GM12891 (cell line): ENCODE results near the gene CCDC88B.

Experiments used
- DNase-seq: peaks from one replicate; pipeline ENCODE4 v3.0.0; 2011; ENCODE audit warnings: low spot score; ENCODE audit not compliant: insufficient read length
- FAIRE-seq: peaks from 2 replicates; lab custom pipeline; 2011; peaks lifted over from hg19 to GRCh38; lab: Jason Lieb, UNC
- PAX5 ChIP-seq: IDR thresholded peaks from 2 replicates; pipeline ENCODE4 v1.6.1; 2011; ENCODE audit warnings: low read length, moderate library complexity, mild to moderate bottlenecking; ENCODE audit not compliant: insufficient read depth, severe bottlenecking
- POLR2A ChIP-seq: IDR thresholded peaks from 2 replicates; pipeline ENCODE4 v1.6.1; 2011; ENCODE audit warnings: low read depth, low read length, control low read depth
- POLR2AphosphoS5 ChIP-seq: IDR thresholded peaks from 2 replicates; pipeline ENCODE4 v1.6.1; 2011; ENCODE audit warnings: low read depth, low read length, control low read depth
- POU2F2 ChIP-seq: IDR thresholded peaks from 2 replicates; pipeline ENCODE4 v1.6.1; 2011; ENCODE audit warnings: low read depth, mild to moderate bottlenecking, control low read depth, low read length, moderate library complexity
- SPI1 ChIP-seq: IDR thresholded peaks from 2 replicates; pipeline ENCODE4 v1.6.1; 2011; ENCODE audit warnings: low read depth, low read length, control low read depth
- TAF1 ChIP-seq: IDR thresholded peaks from 2 replicates; pipeline ENCODE4 v1.6.1; 2011; ENCODE audit warnings: low read depth, low read length, control low read depth

Gene CCDC88B

DNA sequence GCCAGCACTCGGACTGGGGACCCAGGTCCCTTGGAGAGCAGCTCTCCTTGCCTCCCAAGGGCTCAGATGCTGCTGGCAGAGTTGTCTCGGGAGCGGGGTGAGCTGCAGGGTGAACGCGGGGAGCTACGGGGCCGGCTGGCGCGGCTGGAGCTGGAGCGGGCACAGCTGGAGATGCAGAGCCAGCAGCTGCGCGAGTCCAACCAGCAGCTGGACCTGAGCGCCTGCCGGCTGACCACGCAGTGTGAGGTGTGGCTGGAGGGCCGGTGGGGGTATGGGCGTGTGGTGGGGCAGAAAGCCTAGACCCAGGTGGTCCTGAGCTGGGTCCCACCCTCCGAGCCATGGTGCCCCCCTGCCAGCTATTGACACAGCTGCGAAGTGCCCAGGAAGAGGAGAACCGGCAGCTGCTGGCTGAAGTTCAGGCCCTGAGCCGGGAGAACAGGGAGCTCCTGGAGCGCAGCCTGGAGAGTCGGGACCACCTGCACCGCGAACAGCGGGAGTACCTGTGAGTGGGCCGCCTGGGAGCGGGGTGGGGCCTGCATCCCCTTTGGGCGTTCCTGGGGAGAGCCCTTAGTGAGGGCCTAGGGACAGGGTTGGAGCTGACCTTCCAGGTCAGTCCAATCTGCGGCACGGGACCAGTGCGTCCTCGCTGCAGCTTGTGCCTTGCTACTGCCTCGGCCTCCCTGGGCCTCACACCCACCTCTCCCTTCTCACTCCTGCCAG lies 13.2 kb downstream of the CCDC88B start:
- TF ChIP-seq SPI1 = no peak
- no peak for TF ChIP-seq PAX5
- TF ChIP-seq POU2F2 = no peak
- no peak for TF ChIP-seq POLR2AphosphoS5
- no peak for TF ChIP-seq TAF1
- no peak for TF ChIP-seq POLR2A
- FAIRE-seq (no peak), DNase-seq (no peak)

DNA sequence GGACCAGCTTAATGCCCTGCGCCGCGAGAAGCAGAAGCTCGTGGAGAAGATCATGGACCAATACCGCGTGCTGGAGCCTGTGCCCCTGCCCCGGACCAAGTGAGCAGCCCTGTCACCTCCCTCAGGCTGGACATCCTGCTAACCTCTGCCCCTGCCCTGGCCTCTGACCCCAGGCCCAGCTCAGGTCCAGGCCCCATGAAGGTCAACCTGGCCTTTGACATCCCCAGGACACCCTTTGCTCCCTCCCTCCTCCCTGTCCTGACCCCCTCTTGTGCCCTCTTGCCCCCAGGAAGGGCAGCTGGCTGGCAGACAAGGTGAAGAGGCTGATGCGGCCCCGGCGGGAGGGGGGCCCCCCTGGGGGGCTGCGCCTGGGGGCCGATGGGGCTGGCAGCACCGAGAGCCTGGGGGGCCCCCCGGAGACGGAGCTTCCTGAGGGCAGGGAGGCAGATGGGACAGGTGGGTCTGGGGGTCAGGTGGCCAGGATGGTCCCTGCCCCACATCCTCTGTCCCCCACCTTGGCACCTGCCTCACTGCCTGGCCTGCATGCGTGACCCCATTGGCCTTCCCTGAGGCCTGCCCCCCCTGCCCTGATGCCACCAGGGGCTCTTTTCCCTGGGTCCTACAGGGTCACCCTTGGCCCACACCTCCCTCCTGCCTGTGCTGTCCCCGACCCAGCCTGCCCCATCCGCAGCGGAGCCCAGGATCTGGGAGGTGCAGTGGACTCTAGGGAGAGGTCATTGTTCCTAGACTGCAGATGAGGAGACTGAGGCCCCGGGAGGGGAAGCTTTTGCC lies 13.9 kb downstream of the CCDC88B start:
- no peak for TF ChIP-seq POU2F2
- no peak for TF ChIP-seq PAX5
- FAIRE-seq (no peak), DNase-seq (no peak)

DNA sequence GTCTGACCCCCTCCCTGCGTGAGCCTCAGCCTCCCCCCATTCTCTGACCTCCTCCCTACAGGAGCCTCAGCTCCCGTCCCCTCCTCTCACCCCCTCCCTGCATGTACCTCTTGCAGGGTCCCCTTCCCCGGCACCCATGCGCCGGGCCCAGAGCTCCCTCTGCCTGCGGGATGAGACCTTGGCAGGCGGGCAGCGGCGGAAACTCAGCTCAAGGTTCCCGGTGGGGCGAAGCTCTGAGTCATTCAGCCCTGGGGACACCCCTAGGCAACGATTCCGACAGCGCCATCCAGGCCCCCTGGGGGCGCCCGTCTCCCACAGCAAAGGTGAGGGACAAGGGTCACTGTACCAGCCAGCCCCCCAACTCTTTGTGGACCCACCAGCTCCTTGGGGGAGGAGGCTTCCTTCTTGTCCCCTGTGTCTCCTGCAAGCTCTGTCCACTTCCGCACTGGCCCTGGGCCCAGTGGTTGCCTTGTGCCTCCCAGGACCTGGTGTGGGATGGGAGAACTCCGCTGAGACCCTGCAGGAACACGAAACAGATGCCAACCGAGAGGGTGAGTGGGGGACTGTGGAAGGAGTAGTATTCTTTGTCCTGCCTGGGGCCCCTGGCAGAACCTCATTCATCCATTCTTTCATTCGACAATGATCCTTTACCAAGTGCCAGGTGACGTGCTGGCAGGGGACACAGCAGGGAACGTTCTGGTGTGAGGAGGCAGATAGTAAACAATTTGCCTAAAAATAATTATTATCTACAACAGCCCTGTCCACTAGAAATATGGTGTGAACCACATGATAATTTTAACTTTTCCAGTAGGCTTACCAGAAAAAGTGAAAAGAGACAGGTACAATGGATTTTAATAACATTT lies 15.3 kb downstream of the CCDC88B start:
- no peak for TF ChIP-seq TAF1
- no peak for TF ChIP-seq POLR2AphosphoS5
- TF ChIP-seq PAX5 = no peak
- TF ChIP-seq SPI1 = no peak
- no peak for TF ChIP-seq POU2F2
- no peak for TF ChIP-seq POLR2A
- FAIRE-seq (peak; percentile 13), DNase-seq (peak; percentile 84)

DNA sequence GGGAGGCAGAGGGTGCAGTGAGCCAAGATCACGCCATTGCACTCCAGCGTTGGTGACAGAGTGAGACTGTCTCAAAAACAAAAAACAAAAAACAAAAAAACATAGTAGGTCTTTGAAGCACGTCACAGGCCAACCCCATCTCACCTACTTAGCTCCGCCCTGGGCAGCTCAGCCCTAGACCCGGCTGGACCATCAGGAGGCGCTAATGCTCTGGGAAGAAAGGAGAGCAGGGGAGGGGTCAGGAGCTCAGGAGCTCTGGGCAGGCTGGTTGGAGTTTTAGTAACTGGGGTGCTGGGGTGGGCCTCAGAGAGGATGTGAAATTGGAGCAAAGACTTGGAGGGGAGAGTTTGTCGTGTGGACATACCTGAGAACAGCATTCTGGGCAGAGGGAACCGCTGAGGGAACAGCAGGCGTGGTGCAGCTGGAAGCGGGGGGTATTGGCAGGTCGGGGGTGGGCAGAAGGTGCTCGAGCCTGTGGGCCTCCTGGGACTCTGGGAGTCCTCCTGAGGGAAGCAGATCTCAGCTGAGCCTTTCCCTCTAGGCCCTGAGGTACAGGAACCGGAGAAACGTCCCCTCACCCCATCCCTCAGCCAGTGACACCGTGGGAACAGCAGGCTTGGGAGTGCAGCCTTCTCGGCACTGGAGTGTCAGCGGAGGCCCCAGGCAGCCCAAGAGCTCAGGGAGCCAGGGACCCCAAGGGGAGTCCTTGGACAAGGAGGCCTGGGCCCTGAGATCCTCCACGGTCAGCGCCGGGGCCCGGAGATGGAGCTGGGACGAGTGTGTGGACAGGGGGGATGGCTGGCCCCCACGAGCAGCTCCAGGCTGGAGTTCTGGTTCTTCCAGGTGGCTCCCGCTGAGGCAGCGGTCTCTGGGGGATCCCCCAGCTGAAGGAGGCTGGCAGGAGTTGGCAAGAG lies 16.8 kb downstream of the CCDC88B start:
- FAIRE-seq = no peak
- TF ChIP-seq POU2F2 = no peak
- TF ChIP-seq POLR2AphosphoS5 = no peak
- no peak for TF ChIP-seq SPI1
- no peak for TF ChIP-seq PAX5
- no peak for TF ChIP-seq TAF1
- no peak for TF ChIP-seq POLR2A
- peak; percentile 16 for DNase-seq

DNA sequence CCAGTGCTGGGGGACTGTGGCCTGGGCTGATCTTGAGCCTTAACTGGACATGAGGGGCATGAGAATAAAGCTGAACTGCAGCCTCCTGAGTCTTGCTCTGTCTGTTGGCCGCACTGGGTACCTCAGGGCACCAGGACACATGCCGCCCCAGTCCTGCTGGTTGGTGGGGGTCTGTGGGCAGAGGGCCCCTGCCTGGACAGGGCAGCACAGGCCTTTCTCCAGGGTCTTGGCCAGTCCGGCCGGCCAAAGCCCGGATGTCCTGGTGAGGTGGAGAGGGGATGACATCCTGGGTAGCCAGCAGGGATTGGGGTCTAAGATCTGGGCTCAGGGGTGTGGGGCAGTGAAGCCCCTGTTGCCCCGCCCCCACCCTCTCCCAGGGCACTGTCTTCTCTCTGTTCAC lies 17.4 kb downstream of the CCDC88B start:
- FAIRE-seq (no peak), DNase-seq (no peak)
- TF ChIP-seq POLR2AphosphoS5 (no peak), POLR2A (no peak), PAX5 (no peak), SPI1 (no peak), TAF1 (no peak), POU2F2 (no peak)

DNA sequence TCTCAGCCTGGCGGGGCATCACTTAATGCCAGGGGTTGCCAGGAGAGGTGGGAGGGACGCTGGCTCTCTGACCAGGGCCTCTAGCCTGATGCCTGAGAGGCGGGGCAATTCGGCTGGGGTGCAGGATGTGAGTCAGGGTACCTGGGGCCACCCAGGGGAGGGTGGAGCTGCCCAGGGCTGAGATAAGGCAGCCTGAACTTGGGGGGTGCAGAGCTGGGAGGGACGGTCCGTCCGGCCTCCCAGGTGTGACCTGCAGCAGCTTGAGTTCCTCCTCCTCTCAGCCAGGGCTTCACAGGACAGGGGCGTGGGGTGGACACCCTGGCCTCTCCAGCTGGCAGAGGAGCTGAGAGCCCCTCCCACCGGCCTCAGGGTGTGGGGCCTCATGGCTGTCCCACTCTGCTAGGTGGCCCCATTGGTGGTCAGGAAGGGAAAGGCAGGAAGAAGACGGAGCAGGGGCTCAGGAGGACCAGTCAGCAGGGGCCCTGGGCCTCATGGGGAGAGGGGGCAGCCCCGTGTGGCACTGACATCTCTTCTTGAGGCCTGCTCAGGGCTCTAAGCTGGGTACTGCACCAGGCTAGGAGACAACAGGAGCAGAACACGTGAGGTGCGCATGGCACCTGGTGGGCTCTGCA lies 18.0 kb downstream of the CCDC88B start:
- no peak for FAIRE-seq
- peak; percentile 19 for DNase-seq
- TF ChIP-seq SPI1 = no peak
- no peak for TF ChIP-seq TAF1
- no peak for TF ChIP-seq POU2F2
- no peak for TF ChIP-seq POLR2AphosphoS5
- no peak for TF ChIP-seq PAX5
- TF ChIP-seq POLR2A = no peak

DNA sequence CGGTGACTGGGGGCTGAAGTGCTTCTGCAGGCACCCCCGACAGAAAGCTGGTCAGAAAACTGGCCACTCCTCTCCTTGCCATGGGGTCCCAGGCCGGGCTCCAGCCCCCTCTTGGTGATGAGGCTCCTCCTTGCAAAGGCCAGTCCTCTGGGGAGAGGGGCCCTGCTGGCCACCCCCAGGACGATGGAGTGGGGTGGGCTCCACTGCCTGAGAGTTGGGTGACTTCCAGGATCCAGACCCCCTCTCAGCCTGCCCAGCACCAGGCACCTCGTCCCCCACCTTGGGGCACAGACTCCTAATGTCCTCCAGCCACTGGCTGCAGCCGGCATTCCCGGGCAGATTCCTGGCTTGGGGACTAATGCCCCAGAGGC lies 18.5 kb downstream of the CCDC88B start:
- FAIRE-seq (no peak), DNase-seq (no peak)
- TF ChIP-seq POU2F2 (no peak), TAF1 (no peak), PAX5 (no peak), POLR2AphosphoS5 (no peak), POLR2A (no peak), SPI1 (no peak)

DNA sequence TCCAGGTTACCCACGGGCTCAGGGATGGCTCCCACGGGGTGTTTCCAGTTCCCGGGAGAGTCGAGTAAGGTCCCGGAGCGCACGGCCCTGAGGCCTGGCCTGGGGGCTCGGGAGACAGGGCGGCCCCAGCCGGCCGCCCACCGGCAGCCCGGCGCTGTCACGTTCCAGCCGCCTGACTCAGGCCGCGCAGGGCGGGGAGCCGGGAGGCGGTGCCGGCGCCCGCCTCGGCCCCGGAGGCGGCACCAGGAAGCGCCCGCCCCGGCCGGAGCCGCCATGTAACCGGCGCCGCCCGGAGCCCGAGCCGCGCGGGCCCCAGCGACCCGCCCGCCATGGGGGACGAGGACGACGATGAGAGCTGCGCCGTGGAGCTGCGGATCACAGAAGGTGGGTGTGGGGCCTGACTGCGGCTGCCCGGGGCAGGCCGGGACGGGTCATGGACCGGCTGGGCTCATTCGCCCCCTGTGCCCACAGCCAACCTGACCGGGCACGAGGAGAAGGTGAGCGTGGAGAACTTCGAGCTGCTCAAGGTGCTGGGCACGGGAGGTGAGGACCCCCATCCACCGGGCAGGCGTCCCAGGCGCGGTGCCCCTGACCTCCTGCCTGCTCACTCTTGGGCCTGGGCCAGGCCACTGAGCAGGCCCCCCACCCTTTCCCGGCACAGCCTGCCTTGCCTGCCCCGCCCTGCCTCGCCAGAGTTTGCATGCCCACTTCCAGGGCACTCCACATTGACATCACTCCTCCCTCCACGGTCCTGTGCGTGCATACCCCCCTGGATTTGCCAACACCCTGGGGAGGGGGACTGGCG lies 19.1 kb downstream of the CCDC88B start, which contains the start of gene RPS6KA4:
Gene RPS6KA4, plus strand, starts transcription at position 256 of the 805 bp plus-strand sequence. Its CDS starts 74 bp downstream, at position 330.
- no peak for FAIRE-seq
- DNase-seq = peak; percentile 94
- TF ChIP-seq PAX5 (peak; percentile 38), POLR2AphosphoS5 (no peak)
